Retinal pigment epithelial cell (primary cell): ENCODE data around the gene NTSR2.
A peak's percentile ranks its signal among the peaks of the same experiment; 100 is the strongest.

Source experiments
- DNase-seq: peaks from one replicate; pipeline ENCODE4 v3.0.0-alpha.2; 2010; ENCODE audit warnings: low read depth
- H3K4me3 ChIP-seq: 2 replicates; pipeline ENCODE4 v1.5.1; 2011; ENCODE audit warnings: mild to moderate bottlenecking, low read length, control low read depth, moderate library complexity
- CTCF ChIP-seq: conservative IDR thresholded peaks from 2 replicates; pipeline ENCODE4 v1.5.1; 2011; ENCODE audit warnings: low read depth, low read length, control low read depth, inconsistent platforms

NTSR2 gene

GRCh38 chr2:11699686-11700670 lies 30.0 kb upstream of the NTSR2 start:
- H3K4me3 ChIP-seq = no peak overlapping the region
- no peak for DNase-seq
- TF ChIP-seq CTCF = no peak

- H3K4me3 ChIP-seq = no peak overlapping the region
- TF ChIP-seq CTCF = no peak
- no peak for DNase-seq
Observed at GRCh38 chr2:11698009-11698922, 28.3 kb upstream of the NTSR2 start.

GRCh38 chr2:11697103-11697871 lies 27.3 kb upstream of the NTSR2 start:
- no peak overlapping the region for H3K4me3 ChIP-seq
- peak; percentile 59 for DNase-seq
- TF ChIP-seq CTCF = no peak

- TF ChIP-seq CTCF = no peak
- no peak overlapping the region for H3K4me3 ChIP-seq
- DNase-seq = no peak
Observed at GRCh38 chr2:11696736-11697102, 26.7 kb upstream of the NTSR2 start.

GRCh38 chr2:11695576-11695975 lies 25.6 kb upstream of the NTSR2 start:
- no peak for DNase-seq
- H3K4me3 ChIP-seq = no peak overlapping the region
- no peak for TF ChIP-seq CTCF

- no peak overlapping the region for H3K4me3 ChIP-seq
- no peak for DNase-seq
- peak; percentile 89 for TF ChIP-seq CTCF
Observed at GRCh38 chr2:11692966-11693521, 23.0 kb upstream of the NTSR2 start.
